CMK (cell line): ENCODE results near the gene AFAP1.

Source experiments
- DNase-seq: peaks from one replicate; pipeline ENCODE4 v3.0.0-alpha.2; 2010; ENCODE audit warnings: low read depth

AFAP1 gene

DNA sequence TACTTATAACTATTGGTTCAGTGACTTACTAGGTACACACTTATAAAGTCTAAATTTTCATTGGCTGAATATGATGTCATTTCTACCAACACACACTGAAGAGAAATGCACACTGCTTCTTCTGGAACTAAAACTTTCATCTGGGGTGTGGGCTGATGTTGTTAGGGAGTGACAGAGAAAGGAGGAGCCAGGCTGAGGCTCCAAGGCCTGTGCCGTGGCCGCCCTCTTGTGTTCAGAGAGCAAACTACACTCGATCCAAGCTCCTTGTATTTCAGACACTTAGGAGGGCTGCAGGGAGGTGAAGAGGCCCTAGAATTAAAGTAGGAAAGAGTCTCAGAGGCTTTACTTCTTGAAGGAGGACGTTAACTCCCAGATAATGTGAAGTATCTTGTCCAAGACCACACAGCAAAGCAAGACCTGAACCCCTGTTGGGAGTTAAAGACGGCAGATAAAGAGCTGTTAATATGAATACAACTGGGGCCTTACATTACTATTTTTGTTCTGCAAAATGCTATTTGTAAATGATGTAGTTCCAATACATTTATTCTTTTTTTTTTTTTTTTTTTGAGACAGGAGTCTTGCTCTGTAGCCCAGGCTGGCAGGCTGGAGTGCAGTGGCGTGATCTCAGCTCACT, 137.5 kb downstream of the AFAP1 start:
- DNase-seq: peak; percentile 71

GRCh38 chr4:7801641-7802040, 138.0 kb downstream of the AFAP1 start:
- DNase-seq: no peak

DNA sequence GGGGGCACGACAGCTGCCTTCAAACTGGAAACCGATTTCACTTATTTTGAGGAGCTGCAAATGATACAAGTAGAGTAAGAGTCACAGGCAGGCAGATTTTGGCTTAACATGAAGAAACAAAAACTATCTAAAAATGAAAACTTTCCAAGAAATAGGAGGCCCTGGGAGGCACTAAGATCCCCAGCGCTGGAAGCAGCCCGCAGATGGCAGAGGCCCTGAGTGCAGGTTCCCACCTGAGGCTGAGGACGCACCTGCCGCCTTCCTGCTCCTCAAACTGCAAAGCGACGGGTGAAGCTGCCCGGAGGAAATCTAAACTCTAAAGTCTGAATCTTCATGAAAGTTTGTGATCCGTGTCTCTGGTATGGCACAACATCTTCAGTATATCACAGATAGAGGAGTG, 138.7 kb downstream of the AFAP1 start:
- no peak for DNase-seq

DNA sequence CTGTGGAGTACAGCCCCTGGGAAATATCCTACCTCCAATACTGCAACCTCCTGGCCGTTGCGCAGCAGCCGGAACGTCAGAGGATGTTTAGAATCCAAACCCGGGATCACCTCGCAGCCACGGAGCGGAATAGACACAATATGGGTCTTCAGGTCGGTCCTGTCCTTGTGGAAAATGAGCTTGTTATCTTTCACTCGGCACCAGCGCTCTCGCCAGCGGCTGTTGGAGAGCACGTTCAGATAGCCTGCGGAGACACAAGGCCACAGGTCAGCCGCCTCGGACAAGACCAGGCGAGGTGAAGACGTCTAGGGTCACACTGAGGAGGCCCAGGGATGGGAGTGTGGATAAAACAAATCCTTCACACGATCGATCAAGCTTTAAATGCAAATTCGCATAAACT, 139.3 kb downstream of the AFAP1 start:
- DNase-seq: no peak

DNA sequence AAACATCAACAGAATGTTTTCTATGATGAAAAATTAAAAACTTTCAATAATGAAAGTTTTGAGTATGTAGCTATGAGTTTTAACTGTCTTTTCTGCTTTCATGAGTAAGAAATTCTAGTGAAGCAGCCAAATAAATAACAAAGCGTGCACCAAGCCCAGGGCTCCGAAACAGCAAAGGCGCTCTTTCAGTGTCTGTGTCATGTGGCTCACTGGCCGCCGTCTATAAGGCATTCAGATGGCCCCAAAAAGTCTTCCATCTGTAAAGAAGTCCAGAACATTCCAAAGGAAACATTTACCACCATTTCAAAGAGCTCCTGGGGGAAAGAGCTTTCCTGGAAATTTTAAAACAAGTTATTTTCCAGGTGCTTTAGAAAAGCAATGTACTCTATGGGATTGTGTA, 139.9 kb downstream of the AFAP1 start:
- DNase-seq: no peak

DNA sequence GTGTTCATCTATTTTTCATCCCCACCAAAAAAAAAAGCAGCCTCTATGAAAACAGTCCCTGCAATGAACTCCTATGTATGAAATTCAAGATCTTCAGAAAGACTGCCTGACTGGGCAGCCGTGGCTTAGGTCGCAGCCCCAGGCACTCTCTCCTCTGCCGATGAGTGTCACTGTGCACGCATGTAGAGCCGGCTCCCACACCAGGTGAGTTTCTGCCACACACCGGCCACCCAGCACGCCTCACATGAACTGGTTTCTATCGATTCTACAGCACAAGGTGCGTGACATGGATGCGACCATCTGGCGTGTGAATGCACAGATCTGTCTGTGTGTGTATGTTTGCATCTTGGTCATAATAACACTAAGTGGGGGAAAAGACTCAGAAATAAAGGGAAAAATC, 140.4 kb downstream of the AFAP1 start:
- no peak for DNase-seq

- no peak for DNase-seq
Measured at GRCh38 chr4:7798178-7798995, 141.3 kb downstream of the AFAP1 start.

GRCh38 chr4:7797330-7797729, 142.3 kb downstream of the AFAP1 start:
- no peak for DNase-seq

DNA sequence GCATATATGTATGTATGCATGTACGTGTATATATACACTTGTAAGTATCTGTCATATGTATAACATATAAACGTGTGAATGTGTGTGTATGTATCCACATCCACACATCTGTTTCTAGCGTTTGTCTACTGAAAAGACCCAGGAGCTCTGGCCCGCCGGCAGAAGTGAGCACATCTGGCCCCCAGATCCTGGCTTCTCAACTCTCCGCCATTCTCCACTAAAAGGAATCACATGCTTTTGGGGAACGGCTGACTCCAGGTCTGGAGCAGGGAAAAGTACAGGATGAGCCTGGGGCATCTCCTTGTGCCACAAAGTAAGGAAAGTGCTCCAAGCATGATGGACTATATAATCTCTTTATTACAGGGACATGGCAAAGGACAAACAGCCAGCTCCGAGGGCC, 143.7 kb downstream of the AFAP1 start:
- no peak for DNase-seq

- no peak for DNase-seq
Measured at GRCh38 chr4:7793186-7793585, 146.5 kb downstream of the AFAP1 start.

DNA sequence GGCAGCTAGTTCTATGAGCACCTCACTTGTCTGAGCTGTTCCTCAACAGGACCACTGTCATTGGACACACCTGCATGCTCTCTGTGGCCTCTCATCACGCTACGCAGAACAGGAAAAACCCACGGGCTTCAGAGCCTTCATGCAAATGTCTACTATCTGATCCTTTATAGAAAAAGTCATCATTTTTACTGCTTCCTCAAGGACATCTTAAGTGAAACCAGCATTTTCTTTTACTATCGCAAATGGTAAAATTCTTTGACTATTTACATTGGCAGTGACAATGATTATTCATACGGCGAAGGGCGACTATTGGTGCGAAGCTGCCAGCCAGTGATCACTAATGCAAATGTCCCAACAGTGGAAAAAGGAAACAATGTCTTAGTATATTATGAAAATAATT, 147.0 kb downstream of the AFAP1 start:
- no peak for DNase-seq

DNA sequence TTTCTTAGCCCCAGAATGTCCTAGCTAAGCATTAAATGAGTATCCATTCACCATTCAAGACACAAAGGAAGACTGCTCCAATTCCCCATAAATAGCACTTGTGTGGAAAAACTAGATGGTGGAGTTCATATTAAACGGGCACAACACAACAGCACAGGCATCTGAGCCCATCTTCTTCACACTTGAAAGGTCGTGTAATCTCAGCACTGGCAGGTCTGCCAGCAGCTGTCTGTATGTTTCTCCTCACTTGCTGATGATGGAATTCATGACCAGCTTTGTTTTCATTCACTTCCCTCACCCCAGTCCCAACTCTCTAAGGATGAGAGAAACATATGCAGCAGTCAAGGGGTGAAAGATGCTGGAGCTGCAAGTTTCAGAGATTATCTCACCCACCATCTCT, 148.7 kb downstream of the AFAP1 start:
- DNase-seq: no peak

- DNase-seq: no peak
Measured at GRCh38 chr4:7790023-7790422, 149.6 kb downstream of the AFAP1 start.

DNA sequence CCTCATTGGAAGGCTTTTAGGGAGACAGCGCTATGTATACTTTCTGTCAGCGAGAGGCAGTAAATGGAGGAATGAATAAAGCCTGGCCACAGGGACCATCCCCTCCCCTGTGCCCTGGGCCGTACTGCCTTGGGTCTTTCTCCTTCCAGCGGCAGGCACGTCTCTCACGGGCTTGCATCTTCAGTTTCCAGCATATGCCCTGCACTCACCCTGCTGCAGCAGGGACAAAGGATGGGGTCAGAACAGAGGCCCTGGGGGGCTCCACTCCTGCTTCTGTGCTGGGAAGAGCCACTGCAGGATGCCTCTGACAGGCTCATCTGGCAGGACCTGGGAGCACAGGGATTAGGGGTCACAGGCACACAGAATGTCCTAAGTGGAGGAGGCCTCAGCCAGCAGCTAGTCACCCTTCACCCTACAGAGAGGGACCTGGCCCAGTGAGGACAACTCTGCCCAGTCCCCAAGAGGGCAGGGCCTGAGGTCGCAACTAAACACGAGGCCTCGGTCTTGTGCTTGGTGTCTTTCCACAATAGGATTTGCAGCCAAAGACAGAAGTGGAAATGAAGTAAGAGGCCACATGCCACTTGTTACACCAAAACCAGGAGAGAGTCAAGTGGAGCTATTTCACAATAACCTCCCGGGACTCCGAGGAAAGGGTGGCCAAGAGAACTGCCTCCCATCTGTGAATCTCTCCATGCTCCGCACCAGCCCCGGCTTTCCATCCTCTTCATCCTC, 150.8 kb downstream of the AFAP1 start:
- DNase-seq: no peak

DNA sequence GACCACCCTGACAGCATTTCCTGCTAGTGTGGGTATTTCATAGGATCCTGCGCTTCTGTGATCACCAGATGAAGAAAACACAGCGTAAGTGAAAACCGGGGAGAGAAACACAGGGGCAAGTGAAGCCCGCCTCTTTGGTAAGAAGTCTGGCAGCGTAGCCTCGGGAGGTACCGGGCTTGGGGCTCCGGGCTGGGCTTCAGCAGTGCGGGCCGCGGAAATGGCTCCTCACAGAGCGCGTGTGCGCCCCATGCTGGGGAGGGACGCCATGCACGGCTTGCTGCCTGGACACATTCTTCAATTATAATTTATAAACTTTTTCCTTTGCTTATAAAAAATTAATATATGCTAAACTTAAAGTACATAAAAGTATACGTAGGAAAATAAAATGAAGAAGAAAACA, 151.5 kb downstream of the AFAP1 start:
- no peak for DNase-seq

- DNase-seq: no peak
Measured at GRCh38 chr4:7787681-7788141, 151.9 kb downstream of the AFAP1 start.

- no peak for DNase-seq
Measured at GRCh38 chr4:7787067-7787466, 152.6 kb downstream of the AFAP1 start.

GRCh38 chr4:7786517-7786916, 153.1 kb downstream of the AFAP1 start:
- no peak for DNase-seq

DNA sequence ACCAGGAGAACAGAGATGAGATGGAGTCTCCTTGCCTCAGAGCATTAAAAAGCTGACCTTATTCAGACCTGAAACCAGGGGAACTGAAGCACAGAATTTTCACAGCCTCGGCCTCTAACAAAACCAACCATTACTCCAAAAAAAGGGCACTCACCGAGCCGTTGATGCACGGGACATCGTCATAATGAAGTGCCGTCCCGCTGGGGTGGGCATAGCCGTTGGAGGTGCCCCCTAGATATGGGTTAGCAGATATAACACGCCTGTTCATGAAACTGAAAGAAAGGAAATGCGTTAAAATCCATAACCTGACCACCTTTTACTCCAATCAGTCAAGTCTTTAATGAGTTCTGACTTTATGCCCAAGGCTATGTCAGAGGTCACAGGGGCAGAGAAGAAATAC, 153.6 kb downstream of the AFAP1 start:
- DNase-seq: no peak

GRCh38 chr4:7785017-7785416, 154.6 kb downstream of the AFAP1 start:
- no peak for DNase-seq

DNA sequence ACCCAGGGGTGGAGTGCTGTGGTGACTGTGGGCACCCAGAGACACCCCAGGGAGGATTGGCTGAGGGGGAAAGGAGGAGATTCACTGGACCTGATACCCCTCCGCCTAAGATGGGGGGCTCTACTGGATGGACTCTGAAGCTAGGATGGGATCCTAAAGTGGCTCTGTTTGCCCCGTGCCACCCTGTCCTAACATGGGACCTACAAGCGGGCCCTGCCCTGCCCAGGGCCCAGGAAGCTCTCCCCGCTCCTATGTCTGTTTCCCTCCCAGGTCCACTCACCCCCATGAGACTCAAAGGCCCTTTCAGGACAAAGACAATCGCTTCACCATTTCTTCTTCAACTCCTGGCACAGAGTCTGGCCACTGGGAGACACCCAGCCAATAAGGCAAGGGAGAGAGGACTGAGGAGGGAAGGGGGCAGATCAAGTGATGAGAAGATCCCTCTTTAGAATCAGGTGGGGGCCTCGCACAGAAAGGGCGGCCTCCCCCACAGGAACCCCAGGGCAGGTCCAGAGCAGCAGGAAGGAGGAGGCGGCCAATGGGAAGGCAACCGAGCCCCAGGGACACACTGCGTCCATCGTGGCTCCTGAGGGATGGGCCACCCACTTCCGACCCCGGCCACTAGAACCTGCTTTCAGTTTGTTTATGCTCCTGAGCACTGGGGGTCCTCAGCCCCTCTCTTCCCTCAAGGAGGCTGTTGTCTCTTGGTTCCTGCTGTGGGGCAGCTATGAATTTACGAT, 155.4 kb downstream of the AFAP1 start:
- no peak for DNase-seq

GRCh38 chr4:7783541-7783940, 156.1 kb downstream of the AFAP1 start:
- DNase-seq: no peak
